Measurements from ENCODE around the gene SCN4B. TPM values are rescaled to one million over a fixed set of nuclear protein-coding genes. Genes with fewer than 3 reads are reported as not detected.

Gene SCN4B
- polyA plus RNA-seq, 4 donors, result 1.0 to 1.9 (median 1.5) TPM

GRCh38 chr11:118105657-118106305 is 46.8 kb downstream of the SCN4B start:
- DNase-seq (ENCODE audit: low read depth in 4 of 4, low spot score in 2 of 4), result no peak

GRCh38 chr11:118104491-118104890 is 48.1 kb downstream of the SCN4B start:
- no peak for DNase-seq (ENCODE audit: low read depth in 4 of 4, low spot score in 2 of 4)

DNA sequence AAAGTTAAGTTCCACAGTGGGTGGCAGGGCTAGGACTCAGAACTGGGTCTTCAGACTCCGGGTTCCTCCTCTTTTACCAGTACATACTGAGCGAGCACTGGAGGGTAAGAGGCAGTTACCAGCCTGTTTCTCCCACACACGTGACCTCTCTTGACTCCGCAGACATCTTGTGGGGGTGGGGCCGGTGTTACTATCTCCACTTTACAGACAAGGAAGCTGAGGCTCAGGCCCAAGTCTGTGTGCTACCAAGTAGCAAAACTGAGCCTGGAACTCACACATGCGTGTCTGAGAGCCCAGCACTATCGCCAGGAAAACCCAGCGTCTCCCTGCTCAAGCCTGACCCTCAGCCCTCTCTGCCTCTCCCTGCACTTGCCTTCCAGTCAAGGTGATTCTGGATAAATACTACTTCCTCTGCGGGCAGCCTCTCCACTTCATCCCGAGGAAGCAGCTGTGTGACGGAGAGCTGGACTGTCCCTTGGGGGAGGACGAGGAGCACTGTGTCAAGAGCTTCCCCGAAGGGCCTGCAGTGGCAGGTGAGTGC is 49.8 kb downstream of the SCN4B start:
- no peak for DNase-seq (ENCODE audit: low read depth in 4 of 4, low spot score in 2 of 4)

- no peak for DNase-seq (ENCODE audit: low read depth in 4 of 4, low spot score in 2 of 4)
Measured at GRCh38 chr11:118100691-118101232, 51.9 kb downstream of the SCN4B start.

DNA sequence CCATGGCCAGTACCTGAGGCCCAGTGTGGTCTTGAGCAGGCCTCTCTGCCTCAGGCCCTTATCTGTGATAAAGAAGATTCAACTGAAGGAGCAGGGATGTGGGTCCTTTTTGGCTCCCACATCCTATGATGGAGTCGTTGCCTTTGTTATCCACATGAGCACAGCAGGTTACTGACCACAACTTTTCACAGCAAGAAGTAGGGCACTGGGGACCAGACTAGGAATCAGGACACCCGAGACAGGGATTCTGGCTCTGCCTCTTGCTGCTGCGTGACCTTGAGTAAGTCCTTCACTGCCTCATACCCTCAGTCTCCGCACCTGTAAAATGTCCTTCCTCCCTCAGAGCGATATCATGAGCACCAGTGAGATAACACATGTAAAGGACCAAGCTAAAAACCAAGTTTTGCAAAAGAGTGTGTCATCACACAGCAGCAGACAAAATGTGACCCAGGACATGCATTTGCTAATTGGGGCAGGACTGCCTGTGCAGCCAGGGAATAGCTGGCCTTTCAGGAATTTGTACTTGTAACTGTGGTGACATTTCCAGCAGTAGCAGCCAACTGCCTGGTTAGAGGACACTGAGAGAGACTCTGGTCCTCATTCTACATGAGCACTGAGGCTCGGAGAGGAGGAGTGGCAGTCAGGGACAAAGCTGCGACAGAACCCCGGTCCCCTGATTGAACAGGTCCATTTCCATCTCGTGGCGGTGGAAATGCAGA is 52.6 kb downstream of the SCN4B start:
- DNase-seq (ENCODE audit: low read depth in 4 of 4, low spot score in 2 of 4), result no peak

GRCh38 chr11:118098996-118099837 is 53.4 kb downstream of the SCN4B start:
- DNase-seq (ENCODE audit: low read depth in 4 of 4, low spot score in 2 of 4), result no peak

DNA sequence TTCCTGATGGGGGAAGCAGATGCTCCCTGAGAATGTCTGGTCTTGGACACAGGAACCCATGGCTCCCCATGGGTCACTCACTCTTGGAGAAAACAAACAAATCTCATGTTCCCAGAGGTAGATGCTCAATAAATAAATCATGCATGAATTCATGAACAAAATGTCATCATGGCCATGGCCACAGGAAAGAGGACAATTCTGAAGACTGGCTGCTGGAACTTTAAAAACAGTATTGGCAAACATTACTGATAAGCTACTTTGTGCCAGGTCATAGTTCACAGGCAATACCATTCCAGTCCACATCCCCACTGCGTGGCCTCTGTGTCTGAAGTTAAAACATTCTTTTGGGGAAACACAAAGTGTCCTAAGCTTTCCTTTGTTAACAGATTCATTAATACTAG is 56.7 kb downstream of the SCN4B start:
- DNase-seq (ENCODE audit: low read depth in 4 of 4, low spot score in 2 of 4), result no peak

- DNase-seq (ENCODE audit: low read depth in 4 of 4, low spot score in 2 of 4), result no peak
Measured at GRCh38 chr11:118095493-118095892, 57.1 kb downstream of the SCN4B start.

DNA sequence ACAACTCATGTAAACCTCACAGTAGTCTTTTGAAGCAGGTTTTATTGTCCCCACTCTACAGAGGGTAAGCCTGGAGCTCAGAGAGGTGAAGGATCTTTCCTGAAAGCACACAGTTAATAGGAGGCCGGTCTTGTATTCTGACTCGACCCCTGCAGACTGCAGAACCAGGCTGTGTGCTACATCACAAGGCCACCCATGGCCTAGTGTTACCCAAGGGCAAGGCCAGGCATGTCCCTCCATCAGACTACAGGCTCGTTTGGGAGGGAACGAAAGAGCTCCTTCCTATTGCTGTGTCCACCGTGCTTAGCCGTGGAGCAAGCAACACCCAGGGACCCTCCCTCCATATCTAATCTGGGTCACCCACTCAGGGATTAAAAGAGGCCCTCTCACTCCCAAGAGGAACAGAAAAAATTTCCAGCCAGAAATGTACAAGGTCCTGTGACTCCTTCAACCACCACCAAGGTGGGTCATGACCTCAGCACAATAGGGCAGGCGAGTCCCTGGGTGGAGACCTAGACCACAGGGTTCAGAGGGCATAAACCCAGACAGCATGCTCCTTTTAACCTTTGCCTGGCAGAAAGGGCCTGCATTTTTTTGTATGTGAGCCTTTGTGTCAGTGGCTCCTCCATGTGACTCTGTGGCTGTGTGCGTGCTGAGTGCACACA is 59.6 kb downstream of the SCN4B start:
- no peak for DNase-seq (ENCODE audit: low read depth in 4 of 4, low spot score in 2 of 4)

GRCh38 chr11:118091690-118092089 is 60.9 kb downstream of the SCN4B start:
- DNase-seq (ENCODE audit: low read depth in 4 of 4, low spot score in 2 of 4), result no peak

- no peak for DNase-seq (ENCODE audit: low read depth in 4 of 4, low spot score in 2 of 4)
Measured at GRCh38 chr11:118090545-118091162, 62.0 kb downstream of the SCN4B start.

DNA sequence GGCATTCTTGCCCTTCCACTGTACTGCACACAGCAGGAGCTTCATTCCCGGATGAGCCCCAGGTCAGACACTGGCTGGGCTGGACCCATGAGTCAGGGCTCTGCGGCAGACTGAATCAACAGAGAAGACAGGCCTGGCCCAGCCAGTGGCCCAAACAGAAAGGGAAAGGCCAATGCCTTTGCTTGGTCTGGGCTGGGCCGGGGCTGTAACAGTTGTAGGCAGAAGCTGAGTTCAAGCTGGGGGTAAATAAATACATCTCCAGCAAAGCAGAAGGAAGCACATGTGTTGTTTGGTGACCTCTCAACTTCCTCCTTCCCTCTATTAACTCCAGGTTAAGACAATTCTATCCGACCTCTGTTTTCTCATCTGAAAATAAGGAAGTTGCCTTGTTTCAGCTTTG is 64.1 kb downstream of the SCN4B start:
- DNase-seq (ENCODE audit: low read depth in 4 of 4, low spot score in 2 of 4), result no peak

- no peak for DNase-seq (ENCODE audit: low read depth in 4 of 4, low spot score in 2 of 4)
Measured at GRCh38 chr11:118087931-118088330, 64.7 kb downstream of the SCN4B start.

DNA sequence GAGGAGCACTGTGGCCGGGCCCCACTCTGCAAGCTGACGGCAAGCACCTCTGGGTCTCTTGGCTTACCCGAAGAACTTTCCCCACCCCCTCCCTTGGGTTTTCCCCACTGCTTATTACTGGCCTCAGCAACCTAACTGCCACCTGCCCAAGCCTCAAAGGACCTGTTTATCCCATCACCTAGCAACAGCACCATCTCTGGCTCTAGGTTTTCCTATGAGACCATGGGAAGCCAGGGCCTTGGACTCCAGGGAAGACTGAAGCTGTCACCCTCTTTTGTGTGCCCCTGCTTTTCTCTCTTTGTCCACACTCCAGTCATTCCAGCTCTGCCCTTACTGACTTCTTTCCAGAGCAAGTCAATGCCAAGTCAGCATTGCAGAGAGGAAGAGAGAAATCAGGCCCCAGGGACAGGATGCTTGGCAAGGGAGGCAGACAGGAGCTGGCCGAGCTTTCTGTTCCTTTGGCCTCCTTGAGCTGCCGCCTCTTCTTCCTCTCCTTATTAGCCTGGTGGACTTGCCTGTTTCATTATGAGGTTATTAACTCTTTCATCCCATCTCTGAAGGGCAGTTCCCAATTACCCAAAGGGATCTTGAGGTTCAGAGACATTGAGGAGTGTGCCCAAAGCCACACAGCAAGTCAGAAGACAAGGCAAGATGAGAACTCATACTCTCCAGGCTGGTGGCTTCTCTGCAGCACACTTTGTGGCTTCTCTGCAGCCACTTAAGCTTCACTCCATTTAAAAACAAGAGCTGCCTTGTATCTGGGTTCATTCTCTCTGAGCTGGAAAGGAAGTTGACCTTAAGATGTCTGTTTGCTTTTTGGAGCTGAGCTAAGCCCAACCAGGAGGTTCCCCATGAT is 65.5 kb downstream of the SCN4B start, which contains the start of gene SMIM35:
Gene SMIM35, minus strand, starts transcription at position 51 of the 856 bp plus-strand sequence. CDS start 206 bp downstream, outside the sequence.
- DNase-seq (ENCODE audit: low read depth in 4 of 4, low spot score in 2 of 4), result no peak

- DNase-seq (ENCODE audit: low read depth in 4 of 4, low spot score in 2 of 4), result no peak
Measured at GRCh38 chr11:118084656-118085055, 68.0 kb downstream of the SCN4B start.

- DNase-seq (ENCODE audit: low read depth in 4 of 4, low spot score in 2 of 4), result no peak
Measured at GRCh38 chr11:118084247-118084646, 68.4 kb downstream of the SCN4B start.

All from left renal cortex interstitium (tissue), 4 donors.